Fibroblast of lung (primary cell): Measurements from ENCODE around the gene C1QC. TPM values are rescaled to one million over a fixed set of nuclear protein-coding genes. Genes with fewer than 3 reads are reported as not detected.

Source experiments
- DNase-seq, 2 donors: peaks; one replicate each; pipeline versions ENCODE4 v3.0.0 to v3.0.0-alpha.2; 2010; ENCODE audit warnings: low read depth in 2 of 2
- H2AFZ ChIP-seq: 2 replicates; pipeline ENCODE4 v1.5.1; 2012; ENCODE audit warnings: low read length, control low read depth, inconsistent platforms
- H3K27ac ChIP-seq: 2 replicates; pipeline ENCODE4 v1.5.1; 2011; ENCODE audit warnings: low read length, control low read depth; ENCODE audit not compliant: insufficient read depth
- H3K27me3 ChIP-seq: 2 replicates; pipeline ENCODE4 v1.5.1; 2011; ENCODE audit warnings: mild to moderate bottlenecking, low read length; ENCODE audit not compliant: control insufficient read depth, insufficient read depth
- H3K36me3 ChIP-seq: 2 replicates; pipeline ENCODE4 v1.5.1; 2011; ENCODE audit warnings: low read length; ENCODE audit not compliant: control insufficient read depth, insufficient read depth
- H3K4me1 ChIP-seq: 2 replicates; pipeline ENCODE4 v1.5.1; 2011; ENCODE audit warnings: low read length; ENCODE audit not compliant: control insufficient read depth, insufficient read depth; ENCODE audit errors: extremely low read depth
- H3K4me2 ChIP-seq: 2 replicates; pipeline ENCODE4 v1.5.1; 2011; ENCODE audit warnings: low read length, control low read depth; ENCODE audit not compliant: insufficient read depth; ENCODE audit errors: extremely low read depth
- H3K4me3 ChIP-seq, 4 experiments: fragments of 200-600 bp in 1 of 4; sonication (generic) in 1 of 4; replicated peaks in 1 of 4; 2 replicates each; pipeline ENCODE4 v1.5.1; 2011 to 2016; ENCODE audit warnings: low read length in 4 of 4, low read depth in 3 of 4, mild to moderate bottlenecking in 3 of 4, control low read depth in 2 of 4, inconsistent platforms in 1 of 4, mixed read lengths in 1 of 4; ENCODE audit not compliant: insufficient read depth in 1 of 4; ENCODE audit errors: control extremely low read depth in 1 of 4
- H3K79me2 ChIP-seq: 2 replicates; pipeline ENCODE4 v1.5.1; 2012; ENCODE audit warnings: mild to moderate bottlenecking, low read length, inconsistent platforms; ENCODE audit not compliant: control insufficient read depth, insufficient read depth
- H3K9ac ChIP-seq: 2 replicates; pipeline ENCODE4 v1.5.1; 2011; ENCODE audit warnings: mild to moderate bottlenecking, low read length, control low read depth; ENCODE audit not compliant: insufficient read depth
- H3K9me3 ChIP-seq: 2 replicates; pipeline ENCODE4 v1.5.1; 2012; ENCODE audit warnings: low read depth, low read length; ENCODE audit not compliant: control insufficient read depth, insufficient read depth
- H4K20me1 ChIP-seq: 2 replicates; pipeline ENCODE4 v1.5.1; 2011; ENCODE audit warnings: low read length; ENCODE audit not compliant: control insufficient read depth, insufficient read depth; ENCODE audit errors: extremely low read depth
- EZH2 ChIP-seq: IDR thresholded peaks from 2 replicates; pipeline ENCODE4 v1.5.1; 2012; ENCODE audit warnings: low read length, control low read depth, mild to moderate bottlenecking; ENCODE audit errors: missing control alignments
- polyA plus RNA-seq, 2 donors: library from polyadenylated mRNA; depleted of rRNA in 1 of 2; stranded (reverse) in 1 of 2; unstranded in 1 of 2; fragments of >200 nt; gene quantifications; 2 replicates each; pipeline ENCODE4 v1.2.1, GENCODE V29; 2011 to 2012; ENCODE audit warnings: missing spikeins in 1 of 2
- total RNA-seq: library from RNA; depleted of rRNA; stranded (reverse); fragments of >200 nt; gene quantifications from 2 replicates; pipeline ENCODE4 v1.2.1, GENCODE V29; 2014
- TF ChIP-seq, protein P1 (sequence below), 2 donors: IDR thresholded peaks in 1 of 2; conservative IDR thresholded peaks in 1 of 2; 1 replicate in 1 of 2; 2 replicates in 1 of 2; pipeline ENCODE4 v1.5.1; 2011 to 2012; ENCODE audit warnings: low read length in 2 of 2, control low read depth in 1 of 2, inconsistent platforms in 1 of 2, low read depth in 1 of 2, mild to moderate bottlenecking in 1 of 2

The C1QC gene
- total and polyA plus RNA-seq, 2 donors (not counting 1 experiment from before 2014, with no cell fraction given) = not detected

DNA sequence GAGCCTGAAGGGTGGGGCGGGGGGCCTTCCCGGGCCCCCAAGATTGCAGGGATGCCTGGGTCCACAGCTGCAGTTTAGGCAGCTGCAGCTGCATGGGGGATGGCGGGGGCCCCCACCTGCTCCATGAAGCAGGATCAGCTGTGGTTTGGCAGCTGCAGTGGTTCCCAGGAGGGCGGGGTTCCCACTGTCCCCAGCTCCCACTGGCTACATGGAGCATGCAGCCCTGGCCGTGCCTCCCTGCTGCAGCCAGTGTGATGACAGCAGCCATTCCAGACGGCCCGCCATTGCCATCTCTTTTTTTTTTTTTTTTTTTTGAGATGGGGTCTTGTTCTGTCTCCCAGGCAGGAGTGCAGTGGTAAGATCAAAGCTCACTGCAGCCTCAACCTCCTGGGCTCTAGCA, 8.0 kb upstream of the C1QC start:
- no peak overlapping the region for H3K4me2 ChIP-seq
- TF ChIP-seq, protein P1, sequence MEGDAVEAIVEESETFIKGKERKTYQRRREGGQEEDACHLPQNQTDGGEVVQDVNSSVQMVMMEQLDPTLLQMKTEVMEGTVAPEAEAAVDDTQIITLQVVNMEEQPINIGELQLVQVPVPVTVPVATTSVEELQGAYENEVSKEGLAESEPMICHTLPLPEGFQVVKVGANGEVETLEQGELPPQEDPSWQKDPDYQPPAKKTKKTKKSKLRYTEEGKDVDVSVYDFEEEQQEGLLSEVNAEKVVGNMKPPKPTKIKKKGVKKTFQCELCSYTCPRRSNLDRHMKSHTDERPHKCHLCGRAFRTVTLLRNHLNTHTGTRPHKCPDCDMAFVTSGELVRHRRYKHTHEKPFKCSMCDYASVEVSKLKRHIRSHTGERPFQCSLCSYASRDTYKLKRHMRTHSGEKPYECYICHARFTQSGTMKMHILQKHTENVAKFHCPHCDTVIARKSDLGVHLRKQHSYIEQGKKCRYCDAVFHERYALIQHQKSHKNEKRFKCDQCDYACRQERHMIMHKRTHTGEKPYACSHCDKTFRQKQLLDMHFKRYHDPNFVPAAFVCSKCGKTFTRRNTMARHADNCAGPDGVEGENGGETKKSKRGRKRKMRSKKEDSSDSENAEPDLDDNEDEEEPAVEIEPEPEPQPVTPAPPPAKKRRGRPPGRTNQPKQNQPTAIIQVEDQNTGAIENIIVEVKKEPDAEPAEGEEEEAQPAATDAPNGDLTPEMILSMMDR (conservative IDR thresholded peaks at IDR 0.05 in 1 of 2, IDR thresholded peaks at IDR 0.05 in 1 of 2; ENCODE audit: low read depth in 1 of 2, low read length in 2 of 2) = no peak
- no peak for TF ChIP-seq EZH2
- H3K4me3 ChIP-seq = no peak overlapping the region
- no peaks in the 10 kb centered on the region for H3K9me3 ChIP-seq
- H3K4me1 ChIP-seq = no peaks in the 10 kb centered on the region
- no peak overlapping the region for H3K9ac ChIP-seq
- H3K27me3 ChIP-seq = peaks cover 12% of the 10 kb centered on the region
- DNase-seq = no peak
- H3K36me3 ChIP-seq = no peaks in the 10 kb centered on the region
- H4K20me1 ChIP-seq = no peaks in the 10 kb centered on the region
- H3K79me2 ChIP-seq = no peaks in the 10 kb centered on the region
- H3K27ac ChIP-seq = no peak overlapping the region
- H2AFZ ChIP-seq = no peak overlapping the region

DNA sequence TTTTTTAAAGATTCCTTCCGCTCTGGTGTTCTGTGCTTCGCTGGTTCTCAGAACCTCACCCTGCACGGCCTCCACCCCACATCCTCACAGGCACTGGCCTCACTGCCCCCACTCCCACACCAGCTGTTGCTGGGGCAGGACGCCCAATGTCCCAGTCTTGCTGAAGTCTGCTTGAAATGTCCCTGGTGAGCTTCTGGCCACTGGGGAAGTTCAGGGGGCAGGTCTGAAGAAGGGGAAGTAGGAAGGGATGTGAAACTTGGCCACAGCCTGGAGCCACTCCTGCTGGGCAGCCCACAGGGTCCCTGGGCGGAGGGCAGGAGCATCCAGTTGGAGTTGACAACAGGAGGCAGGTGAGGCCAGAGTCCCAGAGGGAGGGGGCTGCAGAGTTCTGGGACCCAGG, 7.1 kb upstream of the C1QC start, which contains the start of gene C1QA:
Gene C1QA, plus strand, starts transcription at position 276 of the 400 bp plus-strand sequence. CDS start 989 bp downstream, outside the sequence.
- TF ChIP-seq, protein P1 (conservative IDR thresholded peaks at IDR 0.05 in 1 of 2, IDR thresholded peaks at IDR 0.05 in 1 of 2; ENCODE audit: low read depth in 1 of 2, low read length in 2 of 2) = no peak
- Histone ChIP-seq H3K9me3 (no peaks in the 10 kb centered on the region), H3K36me3 (no peaks in the 10 kb centered on the region), H2AFZ (no peak within 1 kb of the TSS), H3K4me1 (no peaks in the 10 kb centered on the region), H3K79me2 (no peaks in the 10 kb centered on the region), H3K4me2 (no peak within 1 kb of the TSS), H4K20me1 (no peaks in the 10 kb centered on the region), H3K27ac (no peak within 1 kb of the TSS), H3K27me3 (peaks cover 7% of the 10 kb centered on the region), H3K9ac (no peak within 1 kb of the TSS), H3K4me3 (no peak within 1 kb of the TSS)
- no peak for DNase-seq

DNA sequence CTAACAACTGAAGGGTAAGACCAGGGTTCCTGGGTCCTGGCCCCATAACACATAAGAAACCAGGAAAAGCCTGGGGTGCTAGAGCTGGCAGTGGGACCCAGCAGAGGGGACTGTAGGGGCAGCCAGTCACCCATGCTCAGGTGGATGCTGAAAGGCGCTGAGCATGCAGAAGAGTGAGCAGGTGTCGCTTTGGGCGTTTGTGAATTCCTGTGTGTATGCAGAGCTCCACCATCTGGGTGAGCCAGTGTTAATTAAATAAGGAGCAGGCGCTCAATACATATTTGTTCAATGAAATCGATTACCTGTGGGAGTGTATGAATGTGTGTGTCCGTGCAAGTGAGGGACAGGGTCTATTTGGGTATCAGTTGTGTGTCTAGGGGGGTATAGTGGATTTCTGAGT, 6.5 kb upstream of the C1QC start:
- no peak overlapping the region for H3K9ac ChIP-seq
- H4K20me1 ChIP-seq = no peaks in the 10 kb centered on the region
- no peaks in the 10 kb centered on the region for H3K36me3 ChIP-seq
- H3K27ac ChIP-seq = no peak overlapping the region
- no peak overlapping the region for H3K4me2 ChIP-seq
- no peaks in the 10 kb centered on the region for H3K9me3 ChIP-seq
- H2AFZ ChIP-seq = no peak overlapping the region
- no peaks in the 10 kb centered on the region for H3K79me2 ChIP-seq
- H3K27me3 ChIP-seq = peaks cover 7% of the 10 kb centered on the region
- no peak for TF ChIP-seq EZH2
- TF ChIP-seq, protein P1 (conservative IDR thresholded peaks at IDR 0.05 in 1 of 2, IDR thresholded peaks at IDR 0.05 in 1 of 2; ENCODE audit: low read depth in 1 of 2, low read length in 2 of 2) = no peak
- H3K4me3 ChIP-seq = no peak overlapping the region
- no peaks in the 10 kb centered on the region for H3K4me1 ChIP-seq
- DNase-seq = no peak
